Stimulated activated naive CD4-positive, alpha-beta T cell (primary cell): Measurements from ENCODE around the gene GNG7.
A peak's percentile ranks its signal among the peaks of the same experiment; 100 is the strongest.
"Not testable (repeated sequence)": the region's sequence is repeated elsewhere in the genome, so short reads cannot be mapped to it uniquely, and the experiment has no call there.

Experiments
- DNase-seq, 6 experiments: peaks; one replicate each; lab custom pipeline; 2025; lab: John Stamatoyannopoulos, UW

The GNG7 gene

GRCh38 chr19:2713170-2713569 lies 10.7 kb upstream of the GNG7 start:
- not testable (repeated sequence) for DNase-seq

GRCh38 chr19:2711875-2712205 lies 9.3 kb upstream of the GNG7 start:
- DNase-seq: no peak

GRCh38 chr19:2711172-2711874 lies 8.8 kb upstream of the GNG7 start:
- no peak for DNase-seq

- no peak for DNase-seq
Measured at GRCh38 chr19:2706251-2706650, 3.8 kb upstream of the GNG7 start.

GRCh38 chr19:2703691-2704216 lies 1.3 kb upstream of the GNG7 start:
- DNase-seq: no peak

GRCh38 chr19:2703077-2703437 lies 563 bp upstream of the GNG7 start:
- no peak for DNase-seq

- DNase-seq: no peak
Measured at GRCh38 chr19:2701361-2702169, 929 bp downstream of the GNG7 start.

- DNase-seq: no peak
Measured at GRCh38 chr19:2700660-2701360, 1.7 kb downstream of the GNG7 start.

GRCh38 chr19:2699413-2700140 lies 2.9 kb downstream of the GNG7 start:
- DNase-seq: peak in 2 of 6 experiments; percentile 16 to 17

GRCh38 chr19:2694196-2694595 lies 8.3 kb downstream of the GNG7 start:
- DNase-seq: no peak

GRCh38 chr19:2693492-2694160 lies 8.9 kb downstream of the GNG7 start:
- DNase-seq: no peak

- DNase-seq: no peak
Measured at GRCh38 chr19:2691951-2692350, 10.5 kb downstream of the GNG7 start.

GRCh38 chr19:2690856-2691255 lies 11.6 kb downstream of the GNG7 start:
- no peak for DNase-seq

GRCh38 chr19:2686360-2686759 lies 16.1 kb downstream of the GNG7 start:
- DNase-seq: no peak

GRCh38 chr19:2685204-2685704 lies 17.2 kb downstream of the GNG7 start:
- no peak for DNase-seq

GRCh38 chr19:2683430-2684003 lies 19.0 kb downstream of the GNG7 start:
- no peak for DNase-seq

GRCh38 chr19:2680808-2681207 lies 21.7 kb downstream of the GNG7 start:
- DNase-seq: no peak

- DNase-seq: no peak
Measured at GRCh38 chr19:2679439-2679838, 23.1 kb downstream of the GNG7 start.

- DNase-seq: not testable (repeated sequence)
Measured at GRCh38 chr19:2678948-2679347, 23.5 kb downstream of the GNG7 start.

- no peak for DNase-seq
Measured at GRCh38 chr19:2678044-2678671, 24.3 kb downstream of the GNG7 start.
